ENCODE data around the gene TNFRSF4.

TNFRSF4 gene

GRCh38 chr1:1216770-1217620 is 3.0 kb upstream of the TNFRSF4 start:
- ChIA-PET POLR2A (interaction anchor here (1.2 kb wide), 1 partner anchor 10 kb away, joined by 5 read pairs; no protein-coding TSS in a partner anchor), CTCF (interaction anchor here (0.7 to 1.6 kb wide), 3 partner anchors 12 to 96 kb away, joined by 3 to 4 read pairs (median 3); no protein-coding TSS in a partner anchor)
- Histone ChIP-seq H3K36me3 (ENCODE audit: control insufficient read depth in 4 of 4, insufficient read depth in 4 of 4, low read length in 3 of 4) (peaks cover 2 to 66% (median 37%) of the 10 kb centered on the region in 4 experiments), H3K4me1 (ENCODE audit: control extremely low read depth in 1 of 4, control insufficient read depth in 4 of 4, insufficient read depth in 4 of 4, low read length in 3 of 4) (peaks cover 0 to 35% (median 34%) of the 10 kb centered on the region in 4 experiments), H3K27ac (ENCODE audit: insufficient read depth in 1 of 2, low read depth in 1 of 2, low read length in 2 of 2, poor library complexity in 1 of 2, severe bottlenecking in 2 of 2) (no peak overlapping the region), H3K9me3 (ENCODE audit: control extremely low read depth in 1 of 5, control insufficient read depth in 4 of 5, insufficient read depth in 2 of 5, low read depth in 1 of 5, low read length in 4 of 5) (no peaks in the 10 kb centered on the region), H3K4me3 (ENCODE audit: control insufficient read depth in 1 of 7, extremely low read depth in 1 of 7, insufficient read depth in 4 of 7, low read depth in 2 of 7, low read length in 6 of 7) (no peak overlapping the region), H3K27me3 (replicated peaks in 2 of 5; ENCODE audit: control insufficient read depth in 4 of 5, insufficient read depth in 5 of 5, low read length in 4 of 5) (no peaks in the 10 kb centered on the region)
- 96% methylated on average over 66 of the region's 74 CpGs for WGBS (ENCODE audit: insufficient coverage)
- no peak for DNase-seq

GRCh38 chr1:1215881-1216605 is 2.1 kb upstream of the TNFRSF4 start:
- H3K36me3 ChIP-seq (ENCODE audit: control insufficient read depth in 4 of 4, insufficient read depth in 4 of 4, low read length in 3 of 4): peaks cover 2 to 57% (median 33%) of the 10 kb centered on the region in 4 experiments
- no peak overlapping the region for H3K27ac ChIP-seq (ENCODE audit: insufficient read depth in 1 of 2, low read depth in 1 of 2, low read length in 2 of 2, poor library complexity in 1 of 2, severe bottlenecking in 2 of 2)
- H3K4me3 ChIP-seq (ENCODE audit: control insufficient read depth in 1 of 7, extremely low read depth in 1 of 7, insufficient read depth in 4 of 7, low read depth in 2 of 7, low read length in 6 of 7): no peak overlapping the region
- no peaks in the 10 kb centered on the region for H3K27me3 ChIP-seq (replicated peaks in 2 of 5; ENCODE audit: control insufficient read depth in 4 of 5, insufficient read depth in 5 of 5, low read length in 4 of 5)
- ChIA-PET CTCF (interaction anchor here (1.0 to 1.7 kb wide), 6 partner anchors 9 to 96 kb away, joined by 3 to 6 read pairs (median 4); no protein-coding TSS in a partner anchor), POLR2A (interaction anchor here (1.0 kb wide), 1 partner anchor 79 kb away, joined by 3 read pairs; no protein-coding TSS in a partner anchor)
- 96% methylated on average over 21 of the region's 21 CpGs for WGBS (ENCODE audit: insufficient coverage)
- no peak for DNase-seq
- H3K4me1 ChIP-seq (ENCODE audit: control extremely low read depth in 1 of 4, control insufficient read depth in 4 of 4, insufficient read depth in 4 of 4, low read length in 3 of 4): peaks cover 0 to 44% (median 42%) of the 10 kb centered on the region in 4 experiments
- no peaks in the 10 kb centered on the region for H3K9me3 ChIP-seq (ENCODE audit: control extremely low read depth in 1 of 5, control insufficient read depth in 4 of 5, insufficient read depth in 2 of 5, low read depth in 1 of 5, low read length in 4 of 5)

GRCh38 chr1:1215080-1215676 is 1.2 kb upstream of the TNFRSF4 start:
- WGBS (ENCODE audit: insufficient coverage): 78% methylated on average over 5 of the region's 11 CpGs
- no peaks in the 10 kb centered on the region for H3K27me3 ChIP-seq (replicated peaks in 2 of 5; ENCODE audit: control insufficient read depth in 4 of 5, insufficient read depth in 5 of 5, low read length in 4 of 5)
- CTCF ChIA-PET: interaction anchor here (1.0 to 1.7 kb wide), 6 partner anchors 10 to 95 kb away, joined by 3 to 6 read pairs (median 4); no protein-coding TSS in a partner anchor
- peaks cover 0 to 53% (median 45%) of the 10 kb centered on the region in 4 experiments for H3K4me1 ChIP-seq (ENCODE audit: control extremely low read depth in 1 of 4, control insufficient read depth in 4 of 4, insufficient read depth in 4 of 4, low read length in 3 of 4)
- H3K36me3 ChIP-seq (ENCODE audit: control insufficient read depth in 4 of 4, insufficient read depth in 4 of 4, low read length in 3 of 4): peaks cover 2 to 48% (median 30%) of the 10 kb centered on the region in 4 experiments
- no peak overlapping the region for H3K4me3 ChIP-seq (ENCODE audit: control insufficient read depth in 1 of 7, extremely low read depth in 1 of 7, insufficient read depth in 4 of 7, low read depth in 2 of 7, low read length in 6 of 7)
- no peak overlapping the region for H3K27ac ChIP-seq (ENCODE audit: insufficient read depth in 1 of 2, low read depth in 1 of 2, low read length in 2 of 2, poor library complexity in 1 of 2, severe bottlenecking in 2 of 2)
- POLR2A ChIA-PET: interaction anchor here (1.0 kb wide), 1 partner anchor 79 kb away, joined by 3 read pairs; no protein-coding TSS in a partner anchor
- H3K9me3 ChIP-seq (ENCODE audit: control extremely low read depth in 1 of 5, control insufficient read depth in 4 of 5, insufficient read depth in 2 of 5, low read depth in 1 of 5, low read length in 4 of 5): no peaks in the 10 kb centered on the region
- DNase-seq: peak in 2 of 3 donors; percentile 24 to 50

GRCh38 chr1:1212780-1213344 is 1.1 kb downstream of the TNFRSF4 start:
- Histone ChIP-seq H3K27ac (ENCODE audit: insufficient read depth in 1 of 2, low read depth in 1 of 2, low read length in 2 of 2, poor library complexity in 1 of 2, severe bottlenecking in 2 of 2) (no peak overlapping the region), H3K36me3 (ENCODE audit: control insufficient read depth in 4 of 4, insufficient read depth in 4 of 4, low read length in 3 of 4) (peaks cover 2 to 27% (median 16%) of the 10 kb centered on the region in 4 experiments), H3K4me1 (ENCODE audit: control extremely low read depth in 1 of 4, control insufficient read depth in 4 of 4, insufficient read depth in 4 of 4, low read length in 3 of 4) (peaks cover 0 to 74% (median 66%) of the 10 kb centered on the region in 4 experiments), H3K9me3 (ENCODE audit: control extremely low read depth in 1 of 5, control insufficient read depth in 4 of 5, insufficient read depth in 2 of 5, low read depth in 1 of 5, low read length in 4 of 5) (no peaks in the 10 kb centered on the region), H3K27me3 (replicated peaks in 2 of 5; ENCODE audit: control insufficient read depth in 4 of 5, insufficient read depth in 5 of 5, low read length in 4 of 5) (no peaks in the 10 kb centered on the region), H3K4me3 (ENCODE audit: control insufficient read depth in 1 of 7, extremely low read depth in 1 of 7, insufficient read depth in 4 of 7, low read depth in 2 of 7, low read length in 6 of 7) (peak overlapping the region in 4 of 7 experiments; percentile 32 to 62 (median 48))
- ChIA-PET POLR2A (interaction anchor here (0.6 to 1.5 kb wide), 6 partner anchors 18 to 139 kb away, joined by 3 to 5 read pairs (median 4); partner anchors contain the start of genes B3GALT6, RNF223 and SDF4), CTCF (interaction anchor here (0.7 to 1.5 kb wide), 4 partner anchors 12 to 89 kb away, joined by 3 to 4 read pairs (median 4); no protein-coding TSS in a partner anchor)
- peak; percentile 56 to 91 (median 89) for DNase-seq
- 0% methylated on average over 19 of the region's 24 CpGs for WGBS (ENCODE audit: insufficient coverage)

- no peak overlapping the region for H3K27ac ChIP-seq (ENCODE audit: insufficient read depth in 1 of 2, low read depth in 1 of 2, low read length in 2 of 2, poor library complexity in 1 of 2, severe bottlenecking in 2 of 2)
- peaks cover 0 to 6% (median 2%) of the 10 kb centered on the region in 5 experiments for H3K27me3 ChIP-seq (replicated peaks in 2 of 5; ENCODE audit: control insufficient read depth in 4 of 5, insufficient read depth in 5 of 5, low read length in 4 of 5)
- 90% methylated on average over 17 of the region's 28 CpGs for WGBS (ENCODE audit: insufficient coverage)
- H3K36me3 ChIP-seq (ENCODE audit: control insufficient read depth in 4 of 4, insufficient read depth in 4 of 4, low read length in 3 of 4): peaks cover 2 to 16% (median 6%) of the 10 kb centered on the region in 4 experiments
- CTCF ChIA-PET: interaction anchor here (0.7 to 1.3 kb wide), 2 partner anchors 39 to 88 kb away, joined by 3 to 4 read pairs; no protein-coding TSS in a partner anchor
- no peaks in the 10 kb centered on the region for H3K9me3 ChIP-seq (ENCODE audit: control extremely low read depth in 1 of 5, control insufficient read depth in 4 of 5, insufficient read depth in 2 of 5, low read depth in 1 of 5, low read length in 4 of 5)
- peaks cover 0 to 84% (median 76%) of the 10 kb centered on the region in 4 experiments for H3K4me1 ChIP-seq (ENCODE audit: control extremely low read depth in 1 of 4, control insufficient read depth in 4 of 4, insufficient read depth in 4 of 4, low read length in 3 of 4)
- peak overlapping the region in 2 of 7 experiments; percentile 16 to 56 for H3K4me3 ChIP-seq (ENCODE audit: control insufficient read depth in 1 of 7, extremely low read depth in 1 of 7, insufficient read depth in 4 of 7, low read depth in 2 of 7, low read length in 6 of 7)
- POLR2A ChIA-PET: interaction anchor here (1.4 kb wide), 1 partner anchor 21 kb away, joined by 5 read pairs; the partner anchor contains the start of genes B3GALT6 and SDF4
- no peak for DNase-seq
Observed at GRCh38 chr1:1211541-1212441, 2.2 kb downstream of the TNFRSF4 start.
